Activated T-cell treated with anti-CD3 and anti-CD28 coated beads for 1 hour (primary cell): ENCODE data around the gene TENT4A.
A peak's percentile ranks its signal among the peaks of the same experiment; 100 is the strongest.

Experiments
- DNase-seq: peaks from one replicate; pipeline ENCODE4 v3.0.0-alpha.2; 2020; ENCODE audit warnings: low read depth

The TENT4A gene

GRCh38 chr5:6700685-6701355, 12.4 kb upstream of the TENT4A start:
- DNase-seq: no peak

DNA sequence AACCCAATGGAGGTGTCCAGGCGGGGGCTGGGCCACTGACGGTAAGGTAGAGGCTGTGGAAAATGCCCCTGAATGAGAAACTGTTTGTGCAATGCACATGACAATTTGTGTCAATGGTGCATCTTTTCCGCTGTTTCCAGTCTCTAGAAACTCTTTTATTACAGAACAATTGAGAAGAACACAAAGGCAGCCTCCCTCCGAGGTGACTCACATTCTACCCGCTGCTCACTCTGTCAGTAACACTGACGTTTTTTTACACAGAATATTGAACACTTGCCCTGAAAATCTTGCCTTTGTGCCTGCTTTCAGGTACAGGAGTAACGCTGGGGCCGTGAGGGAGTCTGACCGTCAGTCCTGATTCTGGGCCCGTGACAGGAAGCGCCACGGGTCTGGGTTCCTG, 11.7 kb upstream of the TENT4A start:
- DNase-seq: no peak

- DNase-seq: no peak
Measured at GRCh38 chr5:6702633-6703032, 10.6 kb upstream of the TENT4A start.

GRCh38 chr5:6703806-6704205, 9.4 kb upstream of the TENT4A start:
- DNase-seq: no peak

DNA sequence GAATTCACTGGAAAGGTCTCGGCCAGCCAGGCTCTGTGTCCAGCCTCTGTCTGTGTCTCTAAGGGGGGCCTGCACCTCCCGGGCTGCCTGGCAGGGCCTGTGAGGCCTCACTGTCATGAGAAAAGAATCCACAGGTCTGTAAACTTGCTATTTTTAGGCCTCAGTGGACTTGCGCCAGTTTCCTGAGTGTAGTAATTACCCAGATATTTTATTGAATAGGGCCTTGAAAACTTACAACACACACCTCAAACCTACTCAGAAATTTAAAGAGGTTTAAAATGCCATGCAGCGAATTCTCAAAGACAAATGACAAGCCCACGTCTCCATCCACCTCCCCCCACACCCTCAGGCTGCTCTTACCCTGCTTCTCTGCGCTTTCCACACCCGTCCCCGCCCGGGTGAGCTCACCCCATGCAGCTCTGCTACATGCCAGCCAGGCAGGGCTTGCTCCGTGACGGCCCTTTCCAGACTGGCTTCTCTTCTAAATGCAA, 8.8 kb upstream of the TENT4A start:
- no peak for DNase-seq

DNA sequence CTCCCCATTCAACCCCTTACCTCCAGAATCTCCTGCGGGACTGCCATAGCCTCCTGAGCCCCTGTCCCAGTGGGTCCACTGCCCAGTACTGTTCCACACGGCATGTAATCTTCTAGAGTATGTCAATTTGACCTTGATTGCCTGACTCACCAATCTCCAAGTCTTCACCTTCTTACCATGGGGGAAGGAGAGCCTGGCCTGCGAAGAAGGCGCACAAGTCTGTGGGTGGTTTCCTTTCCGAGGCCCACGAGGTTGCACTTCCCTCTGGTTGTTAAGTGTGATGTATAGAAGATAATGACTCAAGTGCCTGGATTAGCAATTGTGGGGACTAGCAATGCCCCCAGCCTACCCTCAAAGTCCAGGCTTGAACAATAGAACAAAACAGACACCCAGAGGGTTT, 8.1 kb upstream of the TENT4A start:
- DNase-seq: no peak

GRCh38 chr5:6705959-6706358, 7.3 kb upstream of the TENT4A start:
- no peak for DNase-seq

- DNase-seq: no peak
Measured at GRCh38 chr5:6707852-6708251, 5.4 kb upstream of the TENT4A start.

GRCh38 chr5:6708814-6709213, 4.4 kb upstream of the TENT4A start:
- no peak for DNase-seq

DNA sequence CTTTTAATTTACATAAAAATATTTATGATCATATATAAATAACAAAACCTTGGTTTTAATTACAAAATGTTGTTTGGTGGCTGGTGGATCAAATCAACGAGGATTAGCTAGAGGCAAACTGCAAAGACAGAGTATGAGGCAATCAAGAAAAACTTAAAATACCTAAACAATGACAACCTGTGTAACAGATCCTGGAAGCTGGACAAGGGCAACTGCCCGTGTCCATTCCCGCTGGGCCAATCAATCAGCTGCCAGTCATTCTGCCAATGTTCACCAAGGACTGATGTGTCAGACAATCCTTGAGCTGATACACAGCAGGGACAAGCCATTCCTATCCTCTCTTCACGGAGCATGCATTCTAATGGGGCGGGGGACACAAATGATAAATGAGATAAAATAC, 3.2 kb upstream of the TENT4A start:
- DNase-seq: no peak

- DNase-seq: no peak
Measured at GRCh38 chr5:6710551-6711318, 2.5 kb upstream of the TENT4A start.

- DNase-seq: no peak
Measured at GRCh38 chr5:6711409-6712141, 1.7 kb upstream of the TENT4A start.

DNA sequence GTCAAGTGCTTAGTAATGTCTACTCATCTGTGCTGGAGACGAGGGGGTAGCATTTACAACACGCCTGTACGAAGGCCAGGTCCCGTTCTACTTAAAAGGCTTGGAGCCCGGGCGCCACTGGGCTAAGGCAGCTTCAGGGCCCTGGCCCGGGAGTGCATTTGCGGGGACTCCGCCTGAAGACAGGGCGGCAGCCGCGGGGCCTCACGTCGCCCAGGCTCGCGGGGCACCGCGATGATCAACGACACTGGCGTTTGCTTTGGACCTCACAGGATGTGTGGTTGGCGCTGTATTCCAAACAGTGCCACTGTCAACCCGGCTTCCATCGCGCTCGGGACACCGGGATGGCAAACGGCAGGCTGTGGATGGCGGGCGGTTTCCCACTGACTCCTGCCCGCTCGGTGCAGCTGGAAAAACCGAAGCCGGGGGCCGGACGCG, 1.1 kb upstream of the TENT4A start:
- DNase-seq: peak; percentile 34

GRCh38 chr5:6712577-6713273, 507 bp upstream of the TENT4A start:
- DNase-seq: peak; percentile 72

DNA sequence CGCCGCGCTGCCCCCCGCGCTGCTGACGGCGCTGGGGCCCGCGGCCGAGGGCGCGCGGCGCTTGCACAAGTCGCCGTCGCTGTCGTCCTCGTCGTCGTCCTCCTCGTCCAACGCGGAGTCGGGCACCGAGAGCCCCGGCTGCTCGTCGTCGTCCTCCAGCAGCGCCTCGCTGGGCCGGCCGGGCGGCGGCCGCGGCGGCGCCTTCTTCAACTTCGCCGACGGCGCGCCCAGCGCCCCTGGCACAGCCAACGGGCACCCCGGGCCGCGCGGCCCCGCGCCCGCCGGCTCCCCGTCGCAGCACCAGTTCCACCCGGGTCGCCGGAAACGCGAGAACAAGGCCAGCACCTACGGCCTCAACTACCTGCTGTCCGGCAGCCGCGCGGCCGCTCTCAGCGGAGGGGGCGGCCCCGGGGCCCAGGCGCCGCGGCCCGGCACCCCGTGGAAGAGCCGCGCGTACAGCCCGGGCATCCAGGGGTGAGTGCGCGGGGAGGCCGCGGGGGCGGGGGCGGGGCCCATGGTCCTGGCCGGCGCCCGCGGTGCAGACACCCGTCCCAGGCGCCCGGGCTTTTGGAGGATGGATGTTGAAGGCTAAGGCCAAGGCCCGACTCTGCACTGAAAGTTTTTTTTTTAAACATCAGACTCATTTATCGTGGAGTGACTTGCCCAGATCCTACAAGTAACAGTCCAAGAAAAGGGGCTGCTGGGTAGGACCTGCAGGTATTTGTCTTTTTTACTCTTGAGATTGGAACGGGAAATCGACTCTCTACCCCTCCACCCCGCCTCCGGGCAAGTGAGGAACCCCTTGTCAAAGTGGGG, 1.2 kb downstream of the TENT4A start:
- DNase-seq: no peak

DNA sequence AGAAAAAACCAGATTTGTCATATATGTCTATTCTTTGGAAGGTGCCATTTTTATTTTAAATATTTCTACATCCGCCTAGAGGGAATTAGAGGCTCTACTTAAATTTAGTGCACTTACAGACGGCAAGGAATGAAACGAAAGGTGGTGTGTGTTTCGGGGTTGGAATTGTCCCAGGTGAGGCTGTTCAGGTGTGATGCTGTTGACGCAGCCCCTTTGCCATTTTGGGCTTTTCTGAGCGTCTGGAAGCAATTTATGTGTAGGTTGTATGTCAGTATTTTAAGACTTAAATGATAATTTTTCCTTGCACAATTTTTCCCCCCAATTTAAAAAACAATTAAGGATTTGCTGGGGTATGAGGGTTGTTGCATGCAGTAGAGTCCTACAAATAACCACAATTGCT, 2.0 kb downstream of the TENT4A start:
- no peak for DNase-seq

GRCh38 chr5:6715758-6716628, 2.8 kb downstream of the TENT4A start:
- no peak for DNase-seq

DNA sequence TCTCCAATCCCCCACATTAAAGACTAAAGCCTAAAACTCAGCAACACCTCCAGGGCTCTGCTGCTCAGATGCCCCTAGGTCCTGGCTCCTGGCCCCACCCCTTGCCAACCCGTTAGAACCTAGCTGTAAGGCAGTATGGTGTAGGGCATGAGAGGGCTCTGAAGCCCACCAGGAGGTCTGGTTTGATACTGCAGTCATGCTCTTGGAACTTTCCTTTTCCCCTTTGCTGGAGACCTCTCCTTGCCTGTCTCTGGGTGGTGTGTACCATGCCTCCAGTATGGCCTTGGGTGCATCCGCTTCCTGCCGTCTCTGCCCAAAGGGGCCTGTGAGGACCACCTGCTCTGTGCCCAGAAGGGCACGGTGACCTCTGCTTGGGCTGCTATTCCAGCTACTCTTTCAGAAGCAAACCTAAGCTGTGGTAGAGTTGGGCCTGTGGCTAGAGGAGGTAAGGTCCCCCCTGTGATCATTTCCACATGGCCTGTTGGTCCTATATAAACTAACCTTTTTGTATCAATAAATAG, 3.5 kb downstream of the TENT4A start:
- DNase-seq: no peak

DNA sequence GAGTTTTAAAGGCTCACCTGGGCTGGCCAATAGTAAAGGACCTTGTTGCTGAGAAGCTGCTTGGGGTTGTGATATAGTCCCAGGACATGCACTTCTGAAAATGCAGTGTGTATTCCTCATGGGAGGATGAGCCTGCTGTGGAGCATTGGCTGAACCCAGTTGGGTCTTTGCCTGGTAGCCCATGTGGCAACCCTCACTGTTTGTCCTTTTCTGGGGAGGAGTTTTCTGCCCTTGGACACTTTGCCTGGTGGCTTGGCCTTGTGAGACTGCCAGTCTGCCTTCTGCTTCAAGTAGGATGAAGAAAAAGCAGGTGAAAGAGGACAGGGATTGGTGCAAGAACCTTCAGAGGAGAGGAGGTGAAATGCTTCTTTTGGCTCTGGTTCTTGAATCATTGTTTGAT, 4.0 kb downstream of the TENT4A start:
- no peak for DNase-seq

GRCh38 chr5:6717687-6718086, 4.5 kb downstream of the TENT4A start:
- no peak for DNase-seq
